Lower lobe of right lung (tissue), 2 donors: Measurements from ENCODE around the gene CD24. TPM values are rescaled to one million over a fixed set of nuclear protein-coding genes. Genes with fewer than 3 reads are reported as not detected.
"Not testable (repeated sequence)": the region's sequence is repeated elsewhere in the genome, so short reads cannot be mapped to it uniquely, and the experiment has no call there.

Experiments
- ATAC-seq, 2 donors: fragments of 200-7000 bp; cut with Tn5 transposase; one replicate each; pipeline ENCODE4 v1.9.1; 2020 to 2022; ENCODE audit warnings: mild to moderate bottlenecking in 2 of 2, moderate library complexity in 2 of 2
- DNase-seq: peaks from one replicate; pipeline ENCODE4 v3.0.0-alpha.2; 2020
- H3K27ac ChIP-seq: fragments of 200-600 bp; one replicate; pipeline ENCODE4 v1.8.0; 2022
- H3K27me3 ChIP-seq: fragments of 200-600 bp; one replicate; pipeline ENCODE4 v1.8.0; 2022; ENCODE audit warnings: low read depth
- H3K36me3 ChIP-seq: fragments of 200-600 bp; one replicate; pipeline ENCODE4 v1.8.0; 2022; ENCODE audit warnings: mild to moderate bottlenecking
- H3K4me1 ChIP-seq: fragments of 200-600 bp; one replicate; pipeline ENCODE4 v1.8.0; 2022
- H3K4me3 ChIP-seq: fragments of 200-600 bp; one replicate; pipeline ENCODE4 v1.8.0; 2022; ENCODE audit warnings: mild to moderate bottlenecking
- H3K9me3 ChIP-seq: fragments of 200-600 bp; one replicate; pipeline ENCODE4 v1.8.0; 2022
- CTCF ChIP-seq: fragments of 200-600 bp; IDR thresholded peaks from one replicate; pipeline ENCODE4 v1.8.0; 2022; ENCODE audit warnings: antibody characterized with exemption, mild to moderate bottlenecking
- intact Hi-C: fragments of 100-400 bp; cut with DNase I; formaldehyde crosslinking; loops from one replicate; pipeline ENCODE4 v1.11.0; 2022
- total RNA-seq: library from RNA; stranded (reverse); fragmentation: NEBNext Ultra II Directional; extraction: Animal tissue kit (Norgen Biotek cat#: 25700); gene quantifications from one replicate; pipeline ENCODE4 v1.2.1, GENCODE V29; 2021
- donor health status: DM: no; HTN: yes; CAD: no; lungs with severe emphysema.

Gene CD24
- total RNA-seq, 1 donor from 2014 or later, result 33.1 TPM

- TF ChIP-seq CTCF, result peak; percentile 68
- no peaks in the 10 kb centered on the region for H3K27me3 ChIP-seq
- ATAC-seq (peak; percentile 66 to 69), DNase-seq (peak; percentile 51)
- H3K4me1 ChIP-seq, result no peaks in the 10 kb centered on the region
- no peaks in the 10 kb centered on the region for H3K36me3 ChIP-seq
- H3K4me3 ChIP-seq, result no peak overlapping the region
- H3K9me3 ChIP-seq, result no peaks in the 10 kb centered on the region
- no peak overlapping the region for H3K27ac ChIP-seq
- intact Hi-C loops, result no loop called here
These were observed 23.0 kb upstream of the CD24 start for GRCh38 chr6:106997392-106998158.

- Histone ChIP-seq H3K9me3 (no peaks in the 10 kb centered on the region), H3K27ac (no peak overlapping the region), H3K4me1 (no peaks in the 10 kb centered on the region), H3K4me3 (no peak overlapping the region), H3K36me3 (no peaks in the 10 kb centered on the region), H3K27me3 (no peaks in the 10 kb centered on the region)
- intact Hi-C loops, result no loop called here
- TF ChIP-seq CTCF, result no peak
- no peak for DNase-seq
- no peak for ATAC-seq
These were observed 21.1 kb upstream of the CD24 start for GRCh38 chr6:106995640-106996039.

DNA sequence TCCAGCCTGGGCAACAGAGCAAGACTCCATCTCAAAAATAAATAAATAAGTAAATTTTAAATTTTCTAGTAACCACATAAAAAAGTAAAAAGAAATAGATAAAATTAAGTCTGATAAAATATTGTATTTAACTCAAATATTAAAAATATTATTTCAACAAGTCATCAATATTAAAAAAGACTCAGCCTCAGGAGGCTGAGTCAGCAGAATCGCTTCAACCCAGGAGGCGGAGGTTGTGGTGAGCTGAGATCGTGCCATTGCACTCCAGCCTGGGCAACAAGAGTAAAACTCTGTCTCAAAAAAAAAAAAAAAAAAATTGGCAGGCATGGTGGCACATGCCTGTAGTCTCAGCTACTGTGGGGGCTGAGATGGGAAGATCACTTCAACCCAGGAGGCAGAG, 15.2 kb upstream of the CD24 start:
- intact Hi-C loops, H3K4me3 ChIP-seq, H3K4me1 ChIP-seq, H3K9me3 ChIP-seq, ATAC-seq, H3K36me3 ChIP-seq, H3K27ac ChIP-seq, H3K27me3 ChIP-seq, DNase-seq: not testable (repeated sequence)

- Histone ChIP-seq H3K36me3 (no peaks in the 10 kb centered on the region), H3K9me3 (no peaks in the 10 kb centered on the region), H3K4me3 (no peak overlapping the region), H3K27ac (no peak overlapping the region), H3K27me3 (no peaks in the 10 kb centered on the region), H3K4me1 (no peaks in the 10 kb centered on the region)
- no peak for TF ChIP-seq CTCF
- DNase-seq, result no peak
- intact Hi-C loops, result no loop called here
- ATAC-seq, result no peak
These were observed 14.1 kb upstream of the CD24 start for GRCh38 chr6:106988664-106989063.

DNA sequence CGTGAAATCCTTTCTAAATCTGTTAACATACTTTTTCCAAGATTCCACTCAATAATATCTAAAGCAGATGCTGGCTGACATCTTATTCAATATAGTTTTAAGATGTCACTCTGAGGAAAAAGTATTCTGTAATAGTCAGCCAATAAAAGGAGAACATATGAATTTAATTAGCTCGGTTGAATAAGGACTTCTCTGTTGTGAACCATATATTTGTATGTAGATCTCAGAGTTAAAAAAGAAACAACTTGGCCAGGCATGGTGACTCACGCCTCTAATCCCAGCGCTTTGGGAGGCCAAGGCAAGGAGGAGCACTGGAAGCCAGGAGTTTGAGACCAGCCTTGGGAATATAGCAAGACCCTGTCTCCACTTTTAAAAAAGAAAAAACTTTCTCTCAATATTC, 7.4 kb upstream of the CD24 start:
- Histone ChIP-seq H3K27me3 (peaks cover 31% of the 10 kb centered on the region), H3K4me3 (no peak overlapping the region), H3K27ac (no peak overlapping the region), H3K36me3 (no peaks in the 10 kb centered on the region), H3K9me3 (no peaks in the 10 kb centered on the region), H3K4me1 (no peaks in the 10 kb centered on the region)
- no peak for TF ChIP-seq CTCF
- no peak for ATAC-seq
- DNase-seq, result no peak
- intact Hi-C loops, result no loop called here

DNA sequence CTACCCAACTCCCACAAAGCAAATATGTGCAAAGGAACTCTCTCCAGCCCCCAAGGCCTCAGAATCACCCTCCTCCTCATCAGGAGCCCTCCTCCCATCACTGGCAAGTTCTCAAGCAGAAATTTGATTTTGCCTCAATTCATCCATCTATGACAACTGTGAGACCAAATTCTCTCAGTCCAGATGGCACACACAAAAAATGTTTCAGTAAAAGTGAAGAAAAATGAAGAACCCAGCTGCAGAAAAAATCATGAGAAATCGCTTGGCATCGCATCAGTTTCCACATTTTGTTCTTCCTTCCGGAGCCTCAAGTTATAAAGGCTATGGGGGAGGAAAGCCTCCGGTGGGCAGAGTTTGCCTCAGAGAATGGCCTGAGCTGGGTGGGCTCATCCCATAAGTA, 6.4 kb upstream of the CD24 start:
- TF ChIP-seq CTCF, result no peak
- no peak overlapping the region for H3K27ac ChIP-seq
- intact Hi-C loops, result no loop called here
- no peak overlapping the region for H3K4me3 ChIP-seq
- ATAC-seq (no peak), DNase-seq (no peak)
- no peaks in the 10 kb centered on the region for H3K9me3 ChIP-seq
- peaks cover 1% of the 10 kb centered on the region for H3K4me1 ChIP-seq
- H3K36me3 ChIP-seq, result no peaks in the 10 kb centered on the region
- peaks cover 41% of the 10 kb centered on the region for H3K27me3 ChIP-seq
